Measurements from ENCODE around the gene TENT4B.

- TF ChIP-seq CTCF (IDR thresholded peaks at IDR 0.05 in 2 of 3, conservative IDR thresholded peaks at IDR 0.05 in 1 of 3; ENCODE audit: borderline replicate concordance in 1 of 3, insufficient read depth in 1 of 3, low read depth in 2 of 3, low read length in 2 of 3) (no peak), REST (IDR thresholded peaks at IDR 0.05; ENCODE audit: low read depth) (no peak), EZH2phosphoT487 (IDR thresholded peaks at IDR 0.05; ENCODE audit: borderline replicate concordance) (no peak), YY1 (IDR thresholded peaks at IDR 0.05; ENCODE audit: extremely low read depth, insufficient replicate concordance, low read depth, low read length) (no peak), MAX (IDR thresholded peaks at IDR 0.05) (no peak), SIN3A (IDR thresholded peaks at IDR 0.05; ENCODE audit: low read depth) (no peak), ATF3 (IDR thresholded peaks at IDR 0.05) (no peak), ZFX (IDR thresholded peaks at IDR 0.05) (no peak), RAD21 (IDR thresholded peaks at IDR 0.05; ENCODE audit: low read depth) (no peak), EZH2 (IDR thresholded peaks at IDR 0.05) (no peak)
These were observed 119.7 kb downstream of the TENT4B start for GRCh38 chr16:50272687-50273381.

All from HCT116 (cell line).